NCI-H2227 (cell line): ENCODE measurements around the gene SLC25A34.

ENCODE experiments used
- DNase-seq: peaks from one replicate; lab custom pipeline; 2025; ENCODE audit not compliant: unreplicated experiment; lab: John Stamatoyannopoulos, UW

Gene SLC25A34

DNA sequence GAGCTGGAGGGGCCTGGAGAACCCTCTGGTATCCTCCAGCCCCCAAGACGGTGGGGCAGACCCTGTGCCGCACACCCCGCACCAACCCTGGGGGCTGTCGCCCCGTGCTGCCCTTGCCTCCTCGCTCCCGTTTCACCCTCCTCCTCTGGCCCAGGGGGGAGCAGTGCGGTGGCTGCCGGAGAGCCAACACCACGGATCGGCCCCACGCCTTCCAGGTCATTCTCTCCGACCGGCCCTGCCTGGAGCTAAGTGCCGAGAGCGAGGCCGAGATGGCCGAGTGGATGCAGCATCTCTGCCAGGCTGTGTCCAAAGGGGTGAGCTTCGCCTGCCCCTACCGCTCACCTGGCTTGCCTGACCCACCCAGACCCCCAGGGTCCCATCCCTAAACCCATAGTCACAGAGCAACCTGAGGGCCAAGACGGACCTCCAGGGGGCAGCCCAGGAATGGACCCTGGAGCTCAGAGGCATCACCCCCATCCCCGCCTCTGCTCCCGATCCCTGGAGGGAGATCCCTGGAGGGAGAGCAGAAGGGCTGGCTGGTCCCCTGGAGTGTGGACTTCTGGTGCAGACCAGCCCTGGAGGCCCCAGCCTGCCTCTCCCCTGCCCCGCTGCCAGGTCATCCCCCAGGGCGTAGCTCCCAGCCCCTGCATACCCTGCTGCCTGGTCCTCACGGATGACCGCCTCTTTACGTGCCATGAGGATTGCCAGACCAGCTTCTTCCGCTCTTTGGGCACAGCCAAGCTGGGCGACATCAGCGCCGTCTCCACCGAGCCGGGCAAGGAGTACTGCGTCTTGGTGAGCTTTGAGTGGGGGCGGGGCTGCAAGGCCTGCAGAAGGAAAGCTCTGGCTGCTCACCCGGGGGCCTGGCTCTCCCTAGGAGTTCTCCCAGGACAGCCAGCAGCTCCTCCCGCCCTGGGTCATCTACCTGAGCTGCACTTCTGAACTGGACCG, 4.0 kb upstream of the SLC25A34 start:
- no peak for DNase-seq

DNA sequence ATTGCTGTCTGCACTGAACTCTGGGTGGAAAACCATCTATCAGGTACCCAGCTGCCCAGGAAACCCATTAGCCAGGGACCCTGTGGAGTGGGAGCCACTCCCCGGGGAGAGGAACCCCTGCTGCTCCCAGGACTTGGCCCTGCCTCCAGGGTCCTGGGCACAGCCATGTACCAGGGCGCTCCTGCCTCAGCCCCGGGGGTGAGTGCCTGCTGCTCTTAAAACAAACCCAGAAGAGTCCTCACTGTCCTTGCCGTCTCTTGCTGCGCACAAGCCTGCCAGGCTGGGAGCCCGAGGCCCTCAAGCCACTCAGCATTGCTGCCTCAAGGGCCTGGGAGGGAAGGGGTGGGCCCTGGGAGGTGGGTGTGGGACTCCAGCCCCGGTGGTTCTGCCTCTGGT, 3.4 kb upstream of the SLC25A34 start:
- no peak for DNase-seq

DNA sequence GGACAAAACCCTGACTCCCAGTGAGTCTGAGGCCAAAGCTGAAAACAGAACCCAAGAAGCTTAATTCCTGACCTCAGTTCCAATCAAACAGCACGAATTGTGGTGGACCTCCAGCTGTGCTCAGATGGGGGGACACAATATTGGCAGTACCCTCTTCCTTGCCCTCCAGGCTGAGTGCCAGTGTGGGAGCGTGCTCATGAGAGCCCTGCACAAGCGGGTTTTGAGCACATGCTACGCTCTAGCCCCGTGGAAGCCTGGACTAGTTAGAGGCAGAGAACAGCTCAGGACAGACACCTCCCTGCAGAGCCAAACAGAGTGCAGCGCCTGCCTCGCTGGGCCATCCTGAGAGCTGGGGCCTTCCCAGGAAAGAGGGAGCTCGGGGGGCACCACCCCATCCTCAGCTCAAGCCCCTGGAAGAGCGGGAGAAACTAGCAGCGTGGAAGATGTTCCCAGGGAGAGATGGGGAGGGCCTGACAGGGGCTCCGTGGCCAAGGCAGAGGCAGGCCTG, 2.8 kb upstream of the SLC25A34 start:
- no peak for DNase-seq

DNA sequence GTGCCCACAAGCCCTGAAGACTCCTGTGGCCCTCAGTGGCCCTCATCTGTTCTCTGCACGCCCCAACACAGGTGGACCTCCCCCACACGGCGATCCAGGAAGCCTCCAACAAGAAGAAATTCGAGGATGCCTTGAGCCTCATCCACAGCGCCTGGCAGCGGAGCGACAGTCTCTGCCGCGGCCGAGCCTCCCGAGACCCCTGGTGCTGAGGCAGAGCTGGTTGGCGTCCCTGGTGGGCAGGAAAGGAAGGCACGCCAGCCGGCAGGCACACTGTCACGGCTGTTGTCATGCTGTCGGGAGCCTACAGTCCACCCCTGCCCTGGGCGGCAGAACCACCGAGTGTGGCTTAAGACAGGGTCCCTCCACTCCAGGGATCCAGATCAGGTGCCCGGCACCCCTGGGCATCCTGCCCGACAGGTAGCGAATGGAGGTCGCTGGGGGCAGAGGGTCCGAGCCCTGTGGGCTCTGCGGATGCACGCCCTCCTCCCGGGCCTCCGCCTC, 2.3 kb upstream of the SLC25A34 start:
- no peak for DNase-seq

DNA sequence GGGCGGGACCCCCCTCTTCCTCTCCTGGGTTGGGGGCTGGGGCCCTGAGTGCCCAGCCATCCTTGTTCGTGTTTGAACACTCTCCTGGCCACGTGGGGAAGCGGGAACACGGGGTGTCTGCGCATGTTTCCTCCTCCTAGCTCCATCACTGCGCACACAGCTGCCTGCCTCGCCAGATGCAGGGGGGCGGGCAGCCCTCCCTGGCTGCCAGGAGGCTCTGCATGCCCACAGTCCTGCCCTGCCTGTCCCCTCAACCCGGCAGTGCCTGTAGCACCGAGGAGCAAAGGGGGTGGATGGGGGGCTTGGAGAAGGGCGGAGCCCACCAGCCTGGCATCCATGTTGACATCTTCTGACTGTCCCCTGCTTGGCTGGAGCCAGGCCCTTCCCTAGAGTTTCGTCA, 1.8 kb upstream of the SLC25A34 start:
- DNase-seq = no peak

DNA sequence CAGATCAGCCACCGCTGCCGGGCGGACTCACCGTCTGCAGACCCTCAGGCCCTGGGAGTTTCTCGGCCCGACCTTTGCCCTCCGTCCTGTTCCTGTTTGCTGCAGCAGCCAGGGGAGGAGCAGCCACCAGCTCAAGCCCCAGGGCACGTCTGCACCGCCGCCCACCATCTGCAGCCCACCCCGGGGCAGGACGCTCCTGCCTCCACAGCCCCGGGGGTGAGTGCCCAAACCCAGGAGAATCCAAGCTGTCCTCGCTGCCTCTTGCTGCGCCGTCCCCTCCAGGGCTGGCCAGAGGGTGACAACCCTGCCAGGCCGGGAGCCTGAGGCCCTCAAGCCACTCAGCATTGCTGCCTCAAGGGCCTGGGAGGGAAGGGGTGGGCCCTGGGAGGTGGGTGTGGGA, 1.2 kb upstream of the SLC25A34 start:
- DNase-seq = no peak

DNA sequence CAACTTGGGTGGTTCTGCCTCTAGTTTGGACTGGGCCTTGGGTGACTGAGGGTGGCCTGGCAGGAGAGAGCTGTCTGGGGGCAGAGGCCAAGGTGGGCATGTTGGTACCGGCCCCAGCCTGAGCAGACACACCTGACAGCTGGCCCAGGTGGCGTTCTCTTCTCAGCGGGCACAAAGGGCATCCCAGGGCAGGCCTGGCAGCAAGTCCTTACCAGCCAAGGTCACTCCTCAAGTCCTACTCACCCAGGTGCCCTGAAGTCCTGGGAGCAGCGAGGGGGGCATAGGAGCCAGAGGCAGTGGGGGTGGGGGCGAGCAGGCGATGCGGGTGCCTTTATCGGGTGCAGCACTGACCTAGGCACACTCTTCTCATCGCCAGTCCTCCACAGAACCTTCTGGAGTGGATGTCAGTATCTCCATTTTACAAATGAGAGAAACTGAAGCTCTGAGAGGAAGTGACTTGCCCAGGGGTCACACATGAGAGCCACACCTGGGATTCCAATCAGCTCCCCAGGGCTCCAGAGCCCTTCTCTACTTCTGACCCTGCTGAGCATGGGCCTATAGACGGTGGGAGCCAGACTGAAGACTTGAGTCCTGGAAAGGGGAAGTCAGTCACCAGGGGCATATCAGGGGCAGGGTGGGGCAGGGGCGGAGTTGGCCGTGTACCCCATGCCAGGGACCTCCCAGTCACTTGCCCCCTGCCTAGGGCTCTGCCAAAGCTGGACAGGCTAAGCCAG, 587 bp upstream of the SLC25A34 start:
- no peak for DNase-seq

DNA sequence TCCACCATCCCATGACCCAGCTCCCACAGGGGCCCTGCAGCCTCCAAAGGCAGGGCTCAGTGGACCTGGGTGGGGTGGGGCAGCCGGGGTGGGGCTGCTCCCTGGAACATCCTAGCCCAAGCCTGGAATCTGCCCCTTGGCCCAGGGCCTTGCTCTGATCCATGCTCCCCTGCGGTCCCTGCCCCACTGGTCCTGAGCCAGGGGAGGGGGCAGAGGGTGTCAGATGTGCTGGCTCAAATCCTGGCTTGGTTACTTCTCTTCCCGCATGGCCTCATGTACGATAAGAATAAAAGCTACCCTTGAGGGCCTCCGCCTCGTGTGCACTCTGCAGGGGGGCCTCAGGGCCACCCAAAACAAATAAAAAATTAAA, 819 bp downstream of the SLC25A34 start:
- no peak for DNase-seq

DNA sequence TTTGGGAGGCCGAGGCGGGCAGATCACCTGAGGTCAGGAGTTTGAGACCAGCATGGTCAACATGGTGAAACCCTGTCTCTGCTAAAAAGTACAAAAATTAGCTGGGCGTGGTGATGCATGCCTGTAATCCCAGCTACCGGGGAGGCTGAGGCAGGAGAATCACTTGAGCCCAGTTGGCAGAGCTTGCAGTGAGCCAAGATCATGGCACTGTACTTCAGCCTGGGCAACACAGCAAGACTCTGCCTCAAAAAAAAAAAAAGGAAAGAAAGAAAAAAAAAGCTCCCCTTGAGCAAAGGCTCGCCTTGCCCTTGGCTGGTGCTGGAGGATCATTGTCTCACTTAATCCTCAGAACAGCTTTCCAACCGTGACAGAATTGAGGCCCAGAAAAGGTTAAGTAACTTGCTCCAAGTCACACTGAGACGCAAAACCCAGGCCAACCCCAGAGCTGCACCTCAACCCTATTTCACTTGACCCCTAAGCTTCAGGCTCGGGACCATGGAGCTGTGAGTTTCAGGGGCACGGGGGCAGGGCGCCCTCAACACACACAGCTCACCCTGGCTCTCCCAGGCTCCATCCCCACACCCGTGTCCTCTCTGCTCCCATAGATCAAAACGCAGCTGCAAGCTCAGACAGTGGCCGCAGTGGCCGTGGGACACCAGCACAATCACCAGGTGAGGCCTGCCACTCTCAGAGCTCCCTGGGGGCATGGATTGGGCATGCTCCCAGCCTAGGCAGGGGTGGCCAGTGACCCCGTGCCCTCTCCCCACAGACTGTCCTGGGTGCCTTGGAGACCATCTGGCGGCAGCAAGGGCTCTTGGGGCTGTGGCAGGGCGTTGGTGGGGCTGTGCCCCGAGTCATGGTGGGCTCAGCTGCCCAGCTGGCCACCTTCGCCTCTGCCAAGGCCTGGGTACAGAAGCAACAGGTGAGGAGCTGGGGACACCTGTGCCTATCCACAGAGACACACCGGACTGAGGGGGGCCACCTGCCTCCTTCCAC, 1.6 kb downstream of the SLC25A34 start:
- DNase-seq = no peak

DNA sequence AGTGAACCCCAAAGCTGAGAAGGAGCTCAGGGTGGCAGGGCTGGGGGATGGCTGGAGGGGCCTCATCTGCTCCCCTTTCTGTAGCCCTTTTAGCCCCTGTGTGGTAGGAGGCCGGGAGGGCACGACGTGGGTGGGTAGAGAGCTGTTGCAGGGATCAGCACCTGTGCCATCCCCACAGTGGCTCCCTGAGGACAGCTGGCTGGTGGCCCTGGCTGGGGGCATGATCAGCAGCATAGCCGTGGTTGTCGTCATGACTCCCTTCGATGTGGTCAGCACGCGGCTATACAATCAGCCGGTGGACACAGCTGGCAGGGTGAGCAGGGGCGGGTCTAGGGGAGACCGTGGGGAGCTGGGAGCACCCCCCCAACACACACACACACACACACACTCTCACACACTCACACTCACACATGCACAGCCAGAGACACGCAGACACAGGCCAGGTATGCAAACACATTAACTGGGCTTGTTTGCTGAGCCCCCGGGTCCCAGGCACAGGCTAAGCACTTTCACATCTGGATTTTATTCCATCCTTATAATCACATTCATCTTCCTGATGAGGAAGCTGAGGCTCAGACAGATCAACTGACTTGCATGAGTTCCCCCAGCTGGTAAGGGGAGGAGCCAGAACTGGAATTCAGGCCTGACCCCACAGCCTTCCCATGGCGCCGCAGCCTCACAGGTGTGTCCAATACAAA, 2.5 kb downstream of the SLC25A34 start:
- no peak for DNase-seq

DNA sequence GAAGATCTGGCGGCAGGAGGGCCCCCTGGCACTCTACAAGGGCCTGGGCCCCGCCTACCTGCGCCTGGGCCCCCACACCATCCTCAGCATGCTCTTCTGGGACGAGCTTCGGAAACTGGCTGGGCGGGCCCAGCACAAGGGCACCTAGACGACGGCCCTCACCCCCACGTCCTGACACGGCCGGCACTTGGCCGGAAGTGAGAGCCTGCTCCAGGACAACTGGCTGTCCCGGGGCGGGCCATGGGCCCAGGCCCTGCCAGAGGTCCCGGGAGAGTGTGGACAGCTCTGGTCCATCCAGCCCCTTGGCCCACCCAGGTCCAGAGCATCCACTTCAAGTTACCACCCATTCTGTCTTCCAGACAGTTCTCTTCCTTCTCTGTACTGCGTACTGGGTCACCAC, 3.2 kb downstream of the SLC25A34 start:
- DNase-seq = no peak

DNA sequence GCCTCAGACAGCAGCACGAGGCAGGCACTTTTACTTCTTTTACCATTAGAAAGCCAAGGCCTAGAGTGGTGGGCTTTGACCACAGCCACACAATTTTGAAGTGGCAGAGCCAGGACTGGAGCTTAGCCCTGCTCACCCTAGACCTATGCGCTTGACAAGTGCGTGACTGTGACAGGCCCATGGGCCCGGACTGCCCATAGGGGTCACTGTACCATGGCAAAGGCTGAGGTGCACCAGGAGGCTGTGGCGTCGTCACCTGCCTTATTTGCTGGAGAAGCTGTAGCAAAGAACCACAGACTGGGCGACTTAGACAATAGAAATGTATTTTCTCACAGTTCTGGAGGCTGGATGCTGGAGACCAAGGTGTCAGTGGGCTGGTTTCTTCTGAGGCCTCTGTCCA, 3.7 kb downstream of the SLC25A34 start:
- no peak for DNase-seq

DNA sequence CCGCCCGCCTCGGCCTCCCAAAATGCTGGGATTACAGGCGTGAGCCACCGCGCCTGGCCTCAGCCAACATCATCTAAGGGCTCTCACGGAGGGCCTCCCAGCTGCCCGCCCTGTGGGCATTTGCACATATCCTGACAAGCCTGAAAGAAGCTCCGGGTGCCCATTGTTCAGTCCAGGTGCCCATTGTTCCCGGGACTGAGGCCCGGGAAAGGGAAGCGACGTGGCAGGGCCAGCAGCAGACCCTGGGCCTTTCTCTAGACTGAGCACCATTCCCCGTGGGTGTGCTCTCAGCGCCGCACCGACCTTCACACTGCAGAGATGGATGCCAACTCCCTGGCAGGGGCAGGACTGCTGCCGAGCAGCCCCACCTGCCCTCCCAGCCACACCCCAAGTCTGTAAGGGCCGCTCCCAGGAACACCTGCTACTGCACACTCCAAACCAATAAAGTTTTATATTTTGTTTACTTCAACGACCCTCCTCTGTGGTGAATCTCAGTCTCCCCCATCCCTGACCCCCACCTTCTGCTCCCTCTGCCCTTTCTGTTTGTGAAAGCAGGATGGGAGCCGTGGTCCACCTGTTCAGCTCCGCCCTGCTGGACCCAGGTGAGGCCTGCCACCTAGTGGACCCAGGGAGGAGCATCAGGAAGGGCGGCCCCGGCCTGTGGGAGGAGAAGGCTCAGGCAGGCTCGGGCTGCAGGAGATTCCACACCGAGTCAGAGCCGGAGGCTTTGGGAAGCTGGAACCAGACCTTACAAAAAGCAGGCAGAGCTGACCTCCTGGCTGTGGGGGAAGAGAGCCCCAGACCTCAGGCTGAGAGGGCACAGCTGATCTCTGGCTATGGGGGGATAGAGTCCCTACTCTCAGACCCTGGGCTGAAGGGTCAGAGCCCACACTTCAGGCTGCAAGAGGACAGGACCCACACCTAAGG, 5.1 kb downstream of the SLC25A34 start:
- peak; percentile 85 for DNase-seq

DNA sequence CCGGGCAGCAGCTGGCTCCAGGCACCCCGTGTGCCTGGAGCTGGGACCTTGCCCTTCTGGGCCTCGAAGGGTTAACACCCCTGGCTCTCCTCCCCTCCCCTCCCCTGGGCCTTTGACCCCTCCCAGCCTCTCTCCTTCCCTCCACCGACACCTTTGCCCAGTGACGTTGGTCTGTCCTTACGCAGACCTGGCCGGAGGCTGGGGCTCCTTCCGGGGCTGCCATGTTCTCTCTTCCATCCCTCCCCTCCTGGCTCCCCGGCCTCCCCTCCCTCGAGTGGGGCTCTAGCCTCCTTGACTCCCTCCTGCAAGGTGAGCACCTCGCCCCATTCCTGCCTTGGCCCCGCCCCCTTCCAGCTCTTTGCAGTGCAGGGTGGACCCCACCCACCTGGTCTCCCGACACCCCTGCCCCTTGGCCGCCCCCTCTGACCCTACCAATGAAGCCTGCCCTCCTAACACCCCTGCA, 6.3 kb downstream of the SLC25A34 start, which contains the start of gene TMEM82:
TSS of gene TMEM82 (plus strand) at position 161 of the 463 bp plus-strand sequence. CDS start at position 222, 61 bp downstream.
- no peak for DNase-seq

DNA sequence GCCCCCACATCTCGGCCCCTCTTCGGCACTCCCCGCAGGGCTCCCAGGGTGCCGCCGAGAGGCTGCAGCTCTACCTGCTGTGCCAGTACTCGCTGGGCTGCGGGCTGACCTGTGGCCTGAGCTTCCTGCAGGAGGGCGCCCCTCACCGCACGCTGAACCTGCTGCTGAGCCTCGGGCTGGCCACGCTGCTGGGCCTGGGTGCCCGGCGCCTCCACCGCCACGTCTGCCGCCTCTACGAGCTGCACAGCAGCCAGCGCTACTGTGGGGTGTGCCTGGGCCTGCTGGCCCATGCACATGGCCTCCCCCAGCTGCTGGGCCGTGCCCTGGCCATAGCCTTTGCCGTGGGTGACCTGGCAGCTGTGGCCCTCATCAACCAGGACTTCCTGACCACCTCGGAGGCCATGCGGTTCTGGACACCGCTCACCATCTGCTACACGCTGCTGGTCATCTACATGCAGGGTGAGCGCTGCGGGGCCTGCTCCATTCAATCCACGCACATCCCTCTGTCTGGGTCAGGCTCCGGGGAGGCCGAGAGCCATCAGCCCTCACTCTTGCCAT, 8.1 kb downstream of the SLC25A34 start:
- DNase-seq = no peak

DNA sequence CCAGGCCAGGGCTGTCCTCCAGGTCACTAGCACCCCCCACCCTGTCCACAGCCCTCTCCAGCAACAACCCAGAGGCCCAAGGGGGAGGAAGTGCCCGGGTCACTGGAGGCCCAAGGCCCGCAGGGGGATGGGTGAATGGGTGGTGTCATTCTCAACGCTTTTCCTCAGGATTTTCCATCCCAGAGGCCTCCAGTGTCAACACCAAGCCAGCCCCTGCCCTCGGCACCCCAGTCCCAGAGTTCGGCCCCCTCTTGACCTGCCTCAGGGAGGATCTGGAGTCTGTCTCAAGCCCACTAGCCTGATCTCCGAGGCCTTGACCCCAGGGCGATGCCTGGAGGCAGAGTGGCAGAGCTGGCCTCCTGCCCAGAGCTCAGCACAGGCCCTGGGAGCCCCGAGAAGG, 11.3 kb downstream of the SLC25A34 start:
- no peak for DNase-seq

DNA sequence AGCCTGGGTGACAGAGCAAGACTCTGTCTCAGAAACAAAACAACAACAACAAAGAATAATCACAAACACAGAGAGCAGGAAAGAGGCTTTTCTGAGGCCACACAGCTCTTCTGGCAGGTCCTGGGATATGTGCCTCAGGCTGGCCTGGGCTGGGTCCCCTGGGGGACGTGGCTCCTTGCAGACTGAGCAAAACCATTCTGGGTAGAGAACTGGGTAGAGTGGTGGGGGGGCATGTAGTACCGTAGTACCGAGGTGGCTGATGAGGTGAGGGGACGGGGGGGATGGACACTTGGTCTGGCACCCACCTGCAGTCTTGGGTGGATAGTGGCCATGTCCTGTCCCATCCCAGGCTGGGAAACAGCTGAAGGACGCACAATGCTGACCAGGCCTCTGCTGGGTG, 12.2 kb downstream of the SLC25A34 start:
- no peak for DNase-seq

DNA sequence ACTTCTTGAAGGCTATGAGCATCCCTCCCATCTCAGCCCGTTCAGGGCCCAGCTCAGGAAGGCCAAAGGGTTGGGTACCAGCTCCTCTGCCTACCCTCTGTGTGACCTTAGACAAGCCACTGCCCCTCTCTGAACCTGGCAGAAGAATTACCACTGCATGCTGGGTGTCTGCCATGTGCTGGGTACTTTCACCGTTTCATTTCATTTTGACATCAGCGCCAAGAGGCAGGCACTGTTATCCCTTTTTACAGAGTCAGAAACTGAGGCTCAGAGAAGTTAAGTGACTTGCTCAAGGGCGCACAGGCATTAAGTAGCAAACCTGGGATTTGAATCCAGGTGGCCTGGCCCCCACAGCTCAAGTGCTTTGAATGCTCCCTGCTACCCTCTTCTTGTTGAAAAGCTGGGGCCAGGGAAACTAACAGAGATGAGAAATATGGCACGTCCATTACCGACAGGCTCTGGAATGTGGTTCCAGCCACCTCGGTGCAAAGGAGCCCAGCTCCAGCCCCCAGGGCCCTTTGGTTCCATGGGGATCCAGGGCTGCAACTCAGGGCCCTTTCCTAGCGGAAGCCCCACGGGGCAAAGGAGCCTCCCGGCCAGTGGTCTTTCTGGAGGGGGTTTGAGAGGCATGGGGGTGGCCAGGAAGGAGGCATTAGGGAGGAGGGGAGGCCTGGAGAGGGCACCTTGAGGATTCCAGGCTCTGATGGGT, 12.8 kb downstream of the SLC25A34 start:
- DNase-seq = no peak
